Measurements from ENCODE around the gene BSG. TPM values are rescaled to one million over a fixed set of nuclear protein-coding genes. Genes with fewer than 3 reads are reported as not detected.

Gene BSG
- total RNA-seq, 1 donor from 2014 or later, result 330 TPM

DNA sequence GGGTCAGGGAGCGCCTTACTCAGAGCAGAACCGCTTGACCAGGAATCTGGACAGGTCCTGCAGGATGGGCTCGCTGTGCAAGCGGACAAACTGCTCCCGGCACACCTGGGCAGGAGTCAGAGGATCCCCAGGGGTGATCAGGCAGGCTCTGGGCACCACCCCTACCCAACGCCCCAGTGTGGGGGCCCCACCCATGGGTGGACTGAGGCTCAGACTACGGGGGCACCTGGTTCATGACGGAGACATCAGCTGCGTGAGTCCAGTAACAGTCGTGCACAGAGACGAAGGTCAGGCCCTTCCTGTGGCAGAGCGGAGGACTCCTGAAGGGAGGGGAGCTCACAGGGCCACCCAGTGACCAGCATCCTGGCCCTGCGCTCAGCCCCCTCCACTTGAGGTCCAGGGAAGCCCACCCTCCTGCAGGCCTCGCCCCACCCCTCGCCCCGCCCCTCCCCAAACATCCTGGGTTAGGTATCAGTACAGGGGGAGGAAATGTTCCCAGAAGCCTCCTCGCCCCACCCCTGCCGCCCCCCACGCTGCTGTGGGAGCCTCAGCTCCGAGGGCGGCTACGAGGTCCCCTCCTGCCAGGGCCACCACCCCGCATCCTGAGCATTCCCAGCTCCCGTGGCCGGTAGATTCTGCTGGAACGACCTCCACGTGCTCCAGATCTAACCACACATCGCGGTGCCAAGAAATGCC, 45.3 kb downstream of the BSG start:
- no peaks in the 10 kb centered on the region for H3K79me2 ChIP-seq (ENCODE audit: low read depth)
- Mint-ChIP-seq H3K9me3 (no peaks in the 10 kb centered on the region), H3K4me3 (no peak overlapping the region), H3K36me3 (peaks cover 16% of the 10 kb centered on the region), H3K27me3 (ENCODE audit: insufficient read depth, low read depth) (peaks cover 3% of the 10 kb centered on the region), H3K27ac (no peak overlapping the region), H3K4me1 (no peaks in the 10 kb centered on the region)
- no peaks in the 10 kb centered on the region for H4K20me1 ChIP-seq (ENCODE audit: low read depth)
- H3K4me3 ChIP-seq, result no peak overlapping the region
- H3K36me3 ChIP-seq, result no peaks in the 10 kb centered on the region
- no peak overlapping the region for H3K27ac ChIP-seq
- no peak for DNase-seq (ENCODE audit: low spot score)
- no peaks in the 10 kb centered on the region for H3F3A ChIP-seq (ENCODE audit: low read depth)
- no peaks in the 10 kb centered on the region for H3K27me3 ChIP-seq
- no peak overlapping the region for H2AFZ ChIP-seq (replicated peaks)
- H3K4me2 ChIP-seq, result no peak overlapping the region
- H3K9me3 ChIP-seq (ENCODE audit: low read depth), result no peaks in the 10 kb centered on the region
- no peak overlapping the region for H3K9ac ChIP-seq
- TF ChIP-seq EZH2 (IDR thresholded peaks at IDR 0.05), result no peak
- no peak for TF ChIP-seq EZH2phosphoT487 (IDR thresholded peaks at IDR 0.05)
- H3K4me1 ChIP-seq, result no peaks in the 10 kb centered on the region

DNA sequence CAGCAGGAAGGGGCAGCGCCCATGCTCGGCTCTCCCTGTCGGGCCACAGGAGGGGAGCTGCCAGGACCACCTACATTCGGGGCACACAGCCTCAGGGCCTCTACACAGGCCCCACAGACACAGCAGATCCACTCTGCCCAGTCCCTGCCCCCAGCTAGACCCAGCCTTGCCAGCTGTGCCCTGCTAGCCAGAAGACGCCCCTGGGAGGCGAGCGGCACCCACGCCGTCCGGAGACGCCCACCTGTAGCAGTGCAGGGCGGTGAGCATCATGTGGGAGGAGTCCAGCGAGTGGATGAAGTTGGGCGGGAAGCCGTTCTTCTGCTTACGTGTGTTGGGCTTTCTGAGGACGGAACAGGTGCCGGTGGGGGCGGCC, 45.8 kb downstream of the BSG start:
- H3K27ac ChIP-seq, result no peak overlapping the region
- no peak overlapping the region for H2AFZ ChIP-seq (replicated peaks)
- no peaks in the 10 kb centered on the region for H3K9me3 Mint-ChIP-seq
- H3K9ac ChIP-seq, result no peak overlapping the region
- H4K20me1 ChIP-seq (ENCODE audit: low read depth), result no peaks in the 10 kb centered on the region
- H3K79me2 ChIP-seq (ENCODE audit: low read depth), result no peaks in the 10 kb centered on the region
- H3K4me2 ChIP-seq, result no peak overlapping the region
- no peaks in the 10 kb centered on the region for H3K4me1 Mint-ChIP-seq
- peaks cover 16% of the 10 kb centered on the region for H3K36me3 Mint-ChIP-seq
- no peak for TF ChIP-seq EZH2 (IDR thresholded peaks at IDR 0.05)
- TF ChIP-seq EZH2phosphoT487 (IDR thresholded peaks at IDR 0.05), result no peak
- TF ChIP-seq, protein P1, sequence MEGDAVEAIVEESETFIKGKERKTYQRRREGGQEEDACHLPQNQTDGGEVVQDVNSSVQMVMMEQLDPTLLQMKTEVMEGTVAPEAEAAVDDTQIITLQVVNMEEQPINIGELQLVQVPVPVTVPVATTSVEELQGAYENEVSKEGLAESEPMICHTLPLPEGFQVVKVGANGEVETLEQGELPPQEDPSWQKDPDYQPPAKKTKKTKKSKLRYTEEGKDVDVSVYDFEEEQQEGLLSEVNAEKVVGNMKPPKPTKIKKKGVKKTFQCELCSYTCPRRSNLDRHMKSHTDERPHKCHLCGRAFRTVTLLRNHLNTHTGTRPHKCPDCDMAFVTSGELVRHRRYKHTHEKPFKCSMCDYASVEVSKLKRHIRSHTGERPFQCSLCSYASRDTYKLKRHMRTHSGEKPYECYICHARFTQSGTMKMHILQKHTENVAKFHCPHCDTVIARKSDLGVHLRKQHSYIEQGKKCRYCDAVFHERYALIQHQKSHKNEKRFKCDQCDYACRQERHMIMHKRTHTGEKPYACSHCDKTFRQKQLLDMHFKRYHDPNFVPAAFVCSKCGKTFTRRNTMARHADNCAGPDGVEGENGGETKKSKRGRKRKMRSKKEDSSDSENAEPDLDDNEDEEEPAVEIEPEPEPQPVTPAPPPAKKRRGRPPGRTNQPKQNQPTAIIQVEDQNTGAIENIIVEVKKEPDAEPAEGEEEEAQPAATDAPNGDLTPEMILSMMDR (IDR thresholded peaks at IDR 0.05), result no peak
- no peak overlapping the region for H3K4me3 Mint-ChIP-seq
- no peaks in the 10 kb centered on the region for H3K4me1 ChIP-seq
- no peak overlapping the region for H3K27ac Mint-ChIP-seq
- no peaks in the 10 kb centered on the region for H3K9me3 ChIP-seq (ENCODE audit: low read depth)
- H3F3A ChIP-seq (ENCODE audit: low read depth), result no peaks in the 10 kb centered on the region
- H3K27me3 Mint-ChIP-seq (ENCODE audit: insufficient read depth, low read depth), result peaks cover 3% of the 10 kb centered on the region
- H3K27me3 ChIP-seq, result no peaks in the 10 kb centered on the region
- H3K36me3 ChIP-seq, result no peaks in the 10 kb centered on the region
- no peak for DNase-seq (ENCODE audit: low spot score)
- no peak overlapping the region for H3K4me3 ChIP-seq

DNA sequence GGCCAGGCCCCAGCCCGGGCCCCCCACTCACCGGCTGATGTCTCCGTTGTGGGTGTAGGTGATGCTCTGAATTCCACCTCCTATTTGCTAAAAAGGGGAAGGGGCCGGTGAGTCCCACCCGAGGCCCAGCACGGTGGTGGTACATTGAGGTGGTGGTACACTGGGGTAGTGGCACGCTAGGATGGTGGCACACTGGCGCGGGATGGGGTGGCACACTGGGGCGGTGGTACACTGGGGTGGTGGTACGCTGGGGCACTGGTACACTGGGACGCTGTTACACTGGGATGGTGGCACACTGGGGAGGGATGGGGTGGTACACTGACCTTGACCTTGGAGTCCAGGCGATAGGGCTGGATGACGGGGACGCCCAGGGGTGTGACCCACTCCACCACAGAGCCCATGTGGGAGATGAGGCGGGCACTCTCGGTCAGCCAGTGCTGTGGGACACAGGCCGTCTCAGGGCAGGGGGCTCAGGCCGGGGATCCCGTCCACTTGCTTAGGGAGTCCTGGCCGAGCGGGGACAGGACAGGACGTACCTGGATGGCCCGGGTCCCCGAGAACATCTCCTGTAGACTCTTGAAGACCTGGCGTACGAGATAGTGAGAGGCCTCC, 46.4 kb downstream of the BSG start:
- H3K4me2 ChIP-seq, result no peak overlapping the region
- Mint-ChIP-seq H3K36me3 (peaks cover 17% of the 10 kb centered on the region), H3K4me1 (peaks cover 4% of the 10 kb centered on the region), H3K4me3 (no peak overlapping the region), H3K27ac (no peak overlapping the region), H3K9me3 (no peaks in the 10 kb centered on the region), H3K27me3 (ENCODE audit: insufficient read depth, low read depth) (peaks cover 5% of the 10 kb centered on the region)
- no peak overlapping the region for H3K9ac ChIP-seq
- H3K4me3 ChIP-seq, result no peak overlapping the region
- no peaks in the 10 kb centered on the region for H3K27me3 ChIP-seq
- H3K4me1 ChIP-seq, result no peaks in the 10 kb centered on the region
- no peaks in the 10 kb centered on the region for H3K9me3 ChIP-seq (ENCODE audit: low read depth)
- H3K36me3 ChIP-seq, result no peaks in the 10 kb centered on the region
- no peaks in the 10 kb centered on the region for H4K20me1 ChIP-seq (ENCODE audit: low read depth)
- no peaks in the 10 kb centered on the region for H3K79me2 ChIP-seq (ENCODE audit: low read depth)
- no peak overlapping the region for H2AFZ ChIP-seq (replicated peaks)
- DNase-seq (ENCODE audit: low spot score), result no peak
- no peak overlapping the region for H3K27ac ChIP-seq
- H3F3A ChIP-seq (ENCODE audit: low read depth), result no peaks in the 10 kb centered on the region
- TF ChIP-seq EZH2phosphoT487 (IDR thresholded peaks at IDR 0.05), result no peak
- TF ChIP-seq, protein P1 (IDR thresholded peaks at IDR 0.05), result no peak
- no peak for TF ChIP-seq EZH2 (IDR thresholded peaks at IDR 0.05)
